ENCODE data around the gene SLC22A17. TPM values are rescaled to one million over a fixed set of nuclear protein-coding genes. Genes with fewer than 3 reads are reported as not detected.

SLC22A17 gene
- total and polyA plus RNA-seq, 2 of the 13 experiments (the other 11 are each of a cell fraction or from before 2014, with no cell fraction given), result 0.95 to 1.1 TPM

GRCh38 chr14:23301288-23301968 is 51.3 kb downstream of the SLC22A17 start (continued):
- TF ChIP-seq ZUFSP (CRISPR knock-in tag; IDR thresholded peaks at IDR 0.05; ENCODE audit: borderline replicate concordance) (no peak), E2F2 (CRISPR knock-in tag; IDR thresholded peaks at IDR 0.05; ENCODE audit: borderline replicate concordance) (no peak), TMF1 (CRISPR knock-in tag; IDR thresholded peaks at IDR 0.05; ENCODE audit: low read depth) (peak; percentile 97), TFE3 (CRISPR knock-in tag; IDR thresholded peaks at IDR 0.05) (peak; percentile 100), MED13 (CRISPR knock-in tag; IDR thresholded peaks at IDR 0.05) (peak; percentile 18; the same call in 1 of the 2 replicates), ZNF18 (CRISPR knock-in tag; IDR thresholded peaks at IDR 0.05; ENCODE audit: insufficient replicate concordance) (peak; percentile 3), IRF1 (CRISPR knock-in tag; IDR thresholded peaks at IDR 0.05; ENCODE audit: low read depth) (no peak), CREB3 (CRISPR knock-in tag; IDR thresholded peaks at IDR 0.05) (peak; percentile 95; the same call in 1 of the 2 replicates), ZBTB44 (CRISPR knock-in tag; IDR thresholded peaks at IDR 0.05) (peak; percentile 95), TFDP2 (CRISPR knock-in tag; IDR thresholded peaks at IDR 0.05) (0 out of 2 replicates have a peak, but pooled peaks have one; percentile 37), PBX3 (CRISPR knock-in tag; IDR thresholded peaks at IDR 0.05; ENCODE audit: borderline replicate concordance) (peak; percentile 85; the same call in 1 of the 2 replicates), ZNF205 (CRISPR knock-in tag; IDR thresholded peaks at IDR 0.05) (peak; percentile 89), AGO2 (optimal IDR thresholded peaks at IDR 0.05; ENCODE audit: low read depth, low read length) (no peak)
